Fibroblast of lung (primary cell): ENCODE data around the gene SP9. TPM values are rescaled to one million over a fixed set of nuclear protein-coding genes. Genes with fewer than 3 reads are reported as not detected.

Source experiments
- DNase-seq, 2 donors: peaks; one replicate each; pipeline versions ENCODE4 v3.0.0 to v3.0.0-alpha.2; 2010; ENCODE audit warnings: low read depth in 2 of 2
- H2AFZ ChIP-seq: 2 replicates; pipeline ENCODE4 v1.5.1; 2012; ENCODE audit warnings: low read length, control low read depth, inconsistent platforms
- H3K27ac ChIP-seq: 2 replicates; pipeline ENCODE4 v1.5.1; 2011; ENCODE audit warnings: low read length, control low read depth; ENCODE audit not compliant: insufficient read depth
- H3K27me3 ChIP-seq: 2 replicates; pipeline ENCODE4 v1.5.1; 2011; ENCODE audit warnings: mild to moderate bottlenecking, low read length; ENCODE audit not compliant: control insufficient read depth, insufficient read depth
- H3K36me3 ChIP-seq: 2 replicates; pipeline ENCODE4 v1.5.1; 2011; ENCODE audit warnings: low read length; ENCODE audit not compliant: control insufficient read depth, insufficient read depth
- H3K4me1 ChIP-seq: 2 replicates; pipeline ENCODE4 v1.5.1; 2011; ENCODE audit warnings: low read length; ENCODE audit not compliant: control insufficient read depth, insufficient read depth; ENCODE audit errors: extremely low read depth
- H3K4me2 ChIP-seq: 2 replicates; pipeline ENCODE4 v1.5.1; 2011; ENCODE audit warnings: low read length, control low read depth; ENCODE audit not compliant: insufficient read depth; ENCODE audit errors: extremely low read depth
- H3K4me3 ChIP-seq, 4 experiments: fragments of 200-600 bp in 1 of 4; sonication (generic) in 1 of 4; replicated peaks in 1 of 4; 2 replicates each; pipeline ENCODE4 v1.5.1; 2011 to 2016; ENCODE audit warnings: low read length in 4 of 4, low read depth in 3 of 4, mild to moderate bottlenecking in 3 of 4, control low read depth in 2 of 4, inconsistent platforms in 1 of 4, mixed read lengths in 1 of 4; ENCODE audit not compliant: insufficient read depth in 1 of 4; ENCODE audit errors: control extremely low read depth in 1 of 4
- H3K79me2 ChIP-seq: 2 replicates; pipeline ENCODE4 v1.5.1; 2012; ENCODE audit warnings: mild to moderate bottlenecking, low read length, inconsistent platforms; ENCODE audit not compliant: control insufficient read depth, insufficient read depth
- H3K9ac ChIP-seq: 2 replicates; pipeline ENCODE4 v1.5.1; 2011; ENCODE audit warnings: mild to moderate bottlenecking, low read length, control low read depth; ENCODE audit not compliant: insufficient read depth
- H3K9me3 ChIP-seq: 2 replicates; pipeline ENCODE4 v1.5.1; 2012; ENCODE audit warnings: low read depth, low read length; ENCODE audit not compliant: control insufficient read depth, insufficient read depth
- H4K20me1 ChIP-seq: 2 replicates; pipeline ENCODE4 v1.5.1; 2011; ENCODE audit warnings: low read length; ENCODE audit not compliant: control insufficient read depth, insufficient read depth; ENCODE audit errors: extremely low read depth
- CTCF ChIP-seq, 2 donors: IDR thresholded peaks in 1 of 2; conservative IDR thresholded peaks in 1 of 2; 1 replicate in 1 of 2; 2 replicates in 1 of 2; pipeline ENCODE4 v1.5.1; 2011 to 2012; ENCODE audit warnings: low read length in 2 of 2, control low read depth in 1 of 2, inconsistent platforms in 1 of 2, low read depth in 1 of 2, mild to moderate bottlenecking in 1 of 2
- EZH2 ChIP-seq: IDR thresholded peaks from 2 replicates; pipeline ENCODE4 v1.5.1; 2012; ENCODE audit warnings: low read length, control low read depth, mild to moderate bottlenecking; ENCODE audit errors: missing control alignments
- polyA minus RNA-seq: library from RNA; depleted of rRNA, polyadenylated mRNA; stranded (reverse); fragments of >200 nt; gene quantifications from 2 replicates; pipeline ENCODE4 v1.2.3, GENCODE V29; 2011; ENCODE audit warnings: low replicate concordance
- polyA plus RNA-seq, 2 donors: library from polyadenylated mRNA; depleted of rRNA in 1 of 2; stranded (reverse) in 1 of 2; unstranded in 1 of 2; fragments of >200 nt; gene quantifications; 2 replicates each; pipeline ENCODE4 v1.2.1, GENCODE V29; 2011 to 2012; ENCODE audit warnings: missing spikeins in 1 of 2
- total RNA-seq: library from RNA; depleted of rRNA; stranded (reverse); fragments of >200 nt; gene quantifications from 2 replicates; pipeline ENCODE4 v1.2.1, GENCODE V29; 2014

SP9 gene
- not detected in 2 replicates for total RNA-seq
- polyA plus RNA-seq = not detected in 2 replicates
- polyA plus RNA-seq (2012) = not detected in 2 replicates
- not detected in 2 replicates for polyA minus RNA-seq

GRCh38 chr2:174334781-174335251 is at the start of gene SP9:
Gene SP9 (plus strand): TSS chr2:174334954. CDS start chr2:174335093, 139 bp downstream.
- Histone ChIP-seq H3K9ac (no peak within 1 kb of the TSS), H3K79me2 (no peaks in the 10 kb centered on the region), H3K9me3 (no peaks in the 10 kb centered on the region), H3K36me3 (no peaks in the 10 kb centered on the region), H3K4me2 (no peak within 1 kb of the TSS), H3K27me3 (peaks cover 94% of the 10 kb centered on the region), H4K20me1 (no peaks in the 10 kb centered on the region), H3K27ac (no peak within 1 kb of the TSS), H3K4me1 (no peaks in the 10 kb centered on the region), H3K4me3 (peak within 1 kb of the TSS in 1 of 4 experiments; percentile 3), H2AFZ (no peak within 1 kb of the TSS)
- DNase-seq = peak; percentile 50 to 71
- TF ChIP-seq CTCF (conservative IDR thresholded peaks at IDR 0.05 in 1 of 2, IDR thresholded peaks at IDR 0.05 in 1 of 2; ENCODE audit: low read depth in 1 of 2, low read length in 2 of 2) (no peak), EZH2 (no peak)

- Histone ChIP-seq H3K4me1 (no peaks in the 10 kb centered on the region), H3K9ac (no peak overlapping the region), H3K79me2 (no peaks in the 10 kb centered on the region), H3K4me3 (no peak overlapping the region), H3K4me2 (no peak overlapping the region), H3K27me3 (peaks cover 6% of the 10 kb centered on the region), H4K20me1 (no peaks in the 10 kb centered on the region), H3K27ac (no peak overlapping the region), H3K9me3 (no peaks in the 10 kb centered on the region), H3K36me3 (no peaks in the 10 kb centered on the region), H2AFZ (no peak overlapping the region)
- TF ChIP-seq EZH2 (no peak), CTCF (conservative IDR thresholded peaks at IDR 0.05 in 1 of 2, IDR thresholded peaks at IDR 0.05 in 1 of 2; ENCODE audit: low read depth in 1 of 2, low read length in 2 of 2) (no peak)
- DNase-seq = no peak
Measured at GRCh38 chr2:174286172-174286571, 48.6 kb upstream of the SP9 start.

- H3K4me2 ChIP-seq = no peak overlapping the region
- TF ChIP-seq EZH2 (no peak), CTCF (conservative IDR thresholded peaks at IDR 0.05 in 1 of 2, IDR thresholded peaks at IDR 0.05 in 1 of 2; ENCODE audit: low read depth in 1 of 2, low read length in 2 of 2) (no peak)
Measured at GRCh38 chr2:174292908-174293307, 41.8 kb upstream of the SP9 start.

More at GRCh38 chr2:174292908-174293307, 41.8 kb upstream of the SP9 start:
- no peaks in the 10 kb centered on the region for H3K27me3 ChIP-seq
- H3K4me1 ChIP-seq = no peaks in the 10 kb centered on the region
- H3K9me3 ChIP-seq = no peaks in the 10 kb centered on the region
- no peak overlapping the region for H3K27ac ChIP-seq
- no peaks in the 10 kb centered on the region for H3K36me3 ChIP-seq
- H3K9ac ChIP-seq = no peak overlapping the region
- no peak overlapping the region for H3K4me3 ChIP-seq
- DNase-seq = no peak
- H3K79me2 ChIP-seq = no peaks in the 10 kb centered on the region
- no peak overlapping the region for H2AFZ ChIP-seq
- H4K20me1 ChIP-seq = no peaks in the 10 kb centered on the region
